ENCODE data around the gene LRP1B. TPM values are rescaled to one million over a fixed set of nuclear protein-coding genes. Genes with fewer than 3 reads are reported as not detected.

Gene LRP1B
- total and polyA plus RNA-seq, 2 of the 8 experiments (the other 6 are each of a cell fraction or from before 2014, with no cell fraction given), result 0.03 TPM; not detected in 1

GRCh38 chr2:140424471-140424870 lies 1706.3 kb downstream of the LRP1B start:
- H3K79me1 ChIP-seq (ENCODE audit: low read depth, low read length), result no peaks in the 10 kb centered on the region

More at GRCh38 chr2:140424471-140424870, 1706.3 kb downstream of the LRP1B start:
- Histone ChIP-seq H4K8ac (ENCODE audit: extremely low read depth, insufficient read depth, low read length) (no peak overlapping the region), H4K5ac (ENCODE audit: insufficient read length, low read depth, low read length) (no peak overlapping the region), H3K4me1 (replicated peaks in 1 of 4; ENCODE audit: control insufficient read depth in 3 of 4, insufficient read depth in 4 of 4, low read length in 3 of 4) (peaks cover 0 to 2% (median 0%) of the 10 kb centered on the region in 4 experiments; a peak in 1 of 7 replicates), H2BK120ac (replicated peaks; ENCODE audit: low read depth, low read length) (no peak overlapping the region), H3K4me2 (ENCODE audit: insufficient read depth in 1 of 2, low read depth in 2 of 2, low read length in 2 of 2) (no peak overlapping the region), H3K56ac (replicated peaks; ENCODE audit: insufficient read length, low read depth, low read length) (no peak overlapping the region), H3K27me3 (replicated peaks in 1 of 4; ENCODE audit: control insufficient read depth in 3 of 4, extremely low read depth in 1 of 4, insufficient read depth in 3 of 4, low read length in 3 of 4) (no peaks in the 10 kb centered on the region), H3K14ac (ENCODE audit: insufficient read length) (no peak overlapping the region), H3K18ac (ENCODE audit: extremely low read depth, low read length) (no peak overlapping the region), H3K4me3 (ENCODE audit: extremely low read depth in 1 of 4, insufficient read depth in 2 of 4, low read depth in 3 of 4, low read length in 4 of 4) (no peak overlapping the region), H3K27ac (ENCODE audit: low read depth, low read length) (no peak overlapping the region), H2BK12ac (ENCODE audit: low read depth, low read length) (no peak overlapping the region), H4K20me1 (replicated peaks in 1 of 2; ENCODE audit: control insufficient read depth in 1 of 2, insufficient read depth in 2 of 2, low read length in 2 of 2) (no peaks in the 10 kb centered on the region), H2AFZ (ENCODE audit: low read length) (no peak overlapping the region), H3K9ac (replicated peaks in 1 of 4; ENCODE audit: extremely low read depth in 1 of 4, low read depth in 3 of 4, low read length in 3 of 4) (no peak overlapping the region), H3K23ac (ENCODE audit: insufficient read length) (no peak overlapping the region), H2AK5ac (ENCODE audit: low read depth, low read length) (no peak overlapping the region), H3K79me2 (ENCODE audit: control insufficient read depth in 1 of 2, insufficient read depth in 2 of 2, low read length in 2 of 2) (no peaks in the 10 kb centered on the region), H2BK5ac (ENCODE audit: low read depth, low read length) (no peak overlapping the region), H3K23me2 (ENCODE audit: low read depth, low read length) (no peaks in the 10 kb centered on the region), H3K4ac (replicated peaks; ENCODE audit: insufficient read length, low read depth, low read length) (no peak overlapping the region), H2BK20ac (ENCODE audit: low read length) (no peak overlapping the region), H3K36me3 (ENCODE audit: control insufficient read depth in 2 of 4, insufficient read depth in 4 of 4, low read length in 3 of 4) (no peaks in the 10 kb centered on the region), H4K91ac (replicated peaks; ENCODE audit: insufficient read length, low read length) (no peak overlapping the region), H2BK15ac (ENCODE audit: low read length) (no peak overlapping the region), H3K9me3 (ENCODE audit: insufficient read depth in 2 of 2, low read depth in 1 of 2, low read length in 1 of 2) (no peaks in the 10 kb centered on the region)
- TF ChIP-seq ATF3 (IDR thresholded peaks at IDR 0.05; ENCODE audit: insufficient read depth, low read depth, low read length) (no peak), KDM4A (IDR thresholded peaks at IDR 0.05; ENCODE audit: low read depth, low read length, severe bottlenecking) (no peak), HDAC6 (IDR thresholded peaks at IDR 0.05; ENCODE audit: low read depth, low read length) (no peak)
- DNase-seq (ENCODE audit: low read depth in 1 of 2, low spot score in 2 of 2) (no peak), FAIRE-seq (no peak)
- CTCF ChIA-PET (ENCODE audit: partially characterized antibody), result interaction anchor here (1.2 kb wide), 1 partner anchor 162 kb away, joined by 3 read pairs; no protein-coding TSS in a partner anchor
- WGBS, 2 experiments (ENCODE audit: extremely low coverage in 1 of 2, insufficient coverage in 1 of 2, insufficient read length in 1 of 2, insufficient replicate concordance in 2 of 2, low coverage in 1 of 2, low lambda C conversion rate in 2 of 2, missing lambda C conversion rate in 1 of 2), result 92% methylated on average over 2 of the region's 2 CpGs; no CpG with 5 or more reads in 1 of the 2 experiments
- POLR2A ChIA-PET (ENCODE audit: partially characterized antibody), result no interaction called here

Data from H1 (cell line).